Left lung (tissue), 10 donors: ENCODE measurements around the gene CLASP1. TPM values are rescaled to one million over a fixed set of nuclear protein-coding genes. Genes with fewer than 3 reads are reported as not detected.
A peak's percentile ranks its signal among the peaks of the same experiment; 100 is the strongest.

ENCODE experiments used
- ATAC-seq: fragments of 200-7000 bp; cut with Tn5 transposase; one replicate; pipeline ENCODE4 v1.9.1; 2020; ENCODE audit warnings: moderate library complexity
- DNase-seq, 4 donors: peaks; one replicate each; pipeline ENCODE4 v3.0.0-alpha.2; 2013 to 2020
- H3K27ac ChIP-seq, 2 donors: fragments of 200-600 bp; sonication (generic) in 1 of 2; one replicate each; pipeline versions ENCODE4 v1.5.0 to v1.8.0; 2020 to 2021
- H3K27me3 ChIP-seq, 2 donors: fragments of 200-600 bp; sonication (generic) in 1 of 2; one replicate each; pipeline versions ENCODE4 v1.5.0 to v1.8.0; 2020 to 2021
- H3K36me3 ChIP-seq, 2 donors: fragments of 200-600 bp; sonication (generic) in 1 of 2; one replicate each; pipeline versions ENCODE4 v1.5.0 to v1.8.0; 2020 to 2021
- H3K4me1 ChIP-seq, 2 donors: fragments of 200-600 bp; one replicate each; pipeline ENCODE4 v1.8.0; 2021
- H3K4me3 ChIP-seq, 2 donors: fragments of 200-600 bp; sonication (generic) in 1 of 2; one replicate each; pipeline versions ENCODE4 v1.5.0 to v1.8.0; 2020 to 2021; ENCODE audit warnings: mild to moderate bottlenecking in 1 of 2
- H3K9me3 ChIP-seq, 2 donors: fragments of 200-600 bp; sonication (generic) in 1 of 2; one replicate each; pipeline versions ENCODE4 v1.5.0 to v1.8.0; 2020 to 2021
- CTCF ChIP-seq, 2 donors: fragments of 200-600 bp; sonication (generic) in 1 of 2; IDR thresholded peaks; one replicate each; pipeline versions ENCODE4 v1.5.0 to v1.8.0; 2021; ENCODE audit warnings: antibody characterized with exemption in 2 of 2
- intact Hi-C, 2 donors: fragments of 100-400 bp; cut with DNase I; formaldehyde crosslinking; loops; one replicate each; pipeline versions ENCODE4 v1.11.2 to v1.14.2; 2022
- polyA plus RNA-seq, 6 donors: library from polyadenylated mRNA; unstranded; fragments of 120-200 nt; gene quantifications; one replicate each; pipeline ENCODE4 v1.2.1, GENCODE V29; 2013; ENCODE audit not compliant: insufficient read length in 6 of 6
- total RNA-seq, 2 donors: library from RNA; stranded (reverse); fragmentation: NEBNext Ultra II Directional; extraction: Animal tissue kit (Norgen Biotek cat#: 25700); gene quantifications; one replicate each; pipeline ENCODE4 v1.2.1, GENCODE V29; 2021
- donor health status: DM: no; HTN: yes; CAD: no.
- donor health status: DM: no; HTN: no; CAD: no.

Gene CLASP1
- total and polyA plus RNA-seq, 8 donors: 42.9 to 52.1 (median 48.7) TPM

GRCh38 chr2:121489284-121489683 lies 160.0 kb downstream of the CLASP1 start:
- H3K9me3 ChIP-seq: no peaks in the 10 kb centered on the region
- peak in 2 of 4 donors; percentile 13 to 41 for DNase-seq
- H3K4me3 ChIP-seq: no peak overlapping the region
- intact Hi-C loops: no loop called here
- peak; percentile 72 for ATAC-seq
- peaks cover 0 to 25% of the 10 kb centered on the region in 2 donors for H3K4me1 ChIP-seq
- peaks cover 0 to 3% of the 10 kb centered on the region in 2 donors for H3K36me3 ChIP-seq
- no peak for TF ChIP-seq CTCF (IDR thresholded peaks at IDR 0.05)
- H3K27ac ChIP-seq: no peak overlapping the region
- H3K27me3 ChIP-seq: no peaks in the 10 kb centered on the region

- intact Hi-C loops: no loop called here
- Histone ChIP-seq H3K27ac (no peak overlapping the region), H3K9me3 (no peaks in the 10 kb centered on the region), H3K4me1 (peaks cover 0 to 20% of the 10 kb centered on the region in 2 donors), H3K4me3 (no peak overlapping the region), H3K27me3 (no peaks in the 10 kb centered on the region), H3K36me3 (peaks cover 0 to 8% of the 10 kb centered on the region in 2 donors)
- TF ChIP-seq CTCF (IDR thresholded peaks at IDR 0.05): no peak
- no peak for DNase-seq
- no peak for ATAC-seq
These were observed 163.0 kb downstream of the CLASP1 start for GRCh38 chr2:121486191-121486790.

GRCh38 chr2:121485039-121485438 lies 164.2 kb downstream of the CLASP1 start:
- Histone ChIP-seq H3K27me3 (no peaks in the 10 kb centered on the region), H3K27ac (no peak overlapping the region), H3K36me3 (peaks cover 0 to 8% of the 10 kb centered on the region in 2 donors), H3K4me1 (peaks cover 8 to 25% of the 10 kb centered on the region in 2 donors), H3K4me3 (no peak overlapping the region), H3K9me3 (no peaks in the 10 kb centered on the region)
- no peak for ATAC-seq
- TF ChIP-seq CTCF (IDR thresholded peaks at IDR 0.05): no peak
- DNase-seq: no peak
- intact Hi-C loops: no loop called here

GRCh38 chr2:121483846-121484245 lies 165.4 kb downstream of the CLASP1 start:
- no peak for TF ChIP-seq CTCF (IDR thresholded peaks at IDR 0.05)
- ATAC-seq (no peak), DNase-seq (no peak)
- H3K27ac ChIP-seq: no peak overlapping the region
- peaks cover 15 to 17% of the 10 kb centered on the region in 2 donors for H3K4me1 ChIP-seq
- H3K36me3 ChIP-seq: peaks cover 0 to 8% of the 10 kb centered on the region in 2 donors
- intact Hi-C loops: no loop called here
- H3K9me3 ChIP-seq: no peaks in the 10 kb centered on the region
- H3K4me3 ChIP-seq: no peak overlapping the region
- no peaks in the 10 kb centered on the region for H3K27me3 ChIP-seq

- ATAC-seq: no peak
- Histone ChIP-seq H3K27me3 (no peaks in the 10 kb centered on the region), H3K4me3 (no peak overlapping the region), H3K36me3 (peaks cover 0 to 8% of the 10 kb centered on the region in 2 donors), H3K4me1 (peaks cover 15 to 16% of the 10 kb centered on the region in 2 donors), H3K27ac (no peak overlapping the region), H3K9me3 (no peaks in the 10 kb centered on the region)
- intact Hi-C loops: no loop called here
- no peak for TF ChIP-seq CTCF (IDR thresholded peaks at IDR 0.05)
- no peak for DNase-seq
These were observed 166.2 kb downstream of the CLASP1 start for GRCh38 chr2:121483021-121483420.
